PC-9 (cell line): ENCODE data around the gene AGXT. TPM values are rescaled to one million over a fixed set of nuclear protein-coding genes. Genes with fewer than 3 reads are reported as not detected.

Experiments
- BruUV-seq: library from RNA; stranded (reverse); fragments of 400-500 nt; replicated peaks from 2 replicates; lab custom pipeline; 2021; lab: Mats Ljungman, UMichigan
- CTCF ChIA-PET: fragments of 300-600 bp; sonication (Branson Sonifier 250); formaldehyde crosslinking; loops from one replicate; lab custom pipeline; 2022; ENCODE audit warnings: antibody characterized with exemption; lab: Charles Lee
- POLR2A ChIA-PET: fragments of 300-600 bp; sonication (Branson Sonifier 250); formaldehyde crosslinking; loops from one replicate; lab custom pipeline; 2022; ENCODE audit warnings: antibody characterized with exemption; ENCODE audit not compliant: unreplicated experiment; lab: Charles Lee
- DNase-seq, 2 experiments: peaks; one replicate each; pipeline versions ENCODE4 v3.0.0 to v3.0.0-alpha.2; 2015 to 2022; ENCODE audit warnings: mixed read lengths in 1 of 2
- H2AFZ ChIP-seq: fragments of 200-600 bp; sonication (generic); 2 replicates; pipeline ENCODE4 v1.8.1; 2017; ENCODE audit warnings: antibody characterized with exemption
- H3F3A ChIP-seq: fragments of 200-600 bp; sonication (generic); 2 replicates; pipeline ENCODE4 v1.8.1; 2017; ENCODE audit warnings: antibody characterized with exemption, mild to moderate bottlenecking, low read depth; ENCODE audit not compliant: insufficient read depth
- H3K27ac ChIP-seq: fragments of 200-600 bp; sonication (generic); 2 replicates; pipeline ENCODE4 v1.6.1; 2016; ENCODE audit warnings: mixed run types
- H3K27me3 ChIP-seq: fragments of 200-600 bp; sonication (generic); 2 replicates; pipeline ENCODE4 v1.6.1; 2016; ENCODE audit warnings: low read depth, mixed run types; ENCODE audit not compliant: insufficient read depth
- H3K36me3 ChIP-seq: fragments of 200-600 bp; sonication (generic); 2 replicates; pipeline ENCODE4 v1.6.1; 2016; ENCODE audit warnings: low read depth, mixed run types
- H3K4me1 ChIP-seq: fragments of 200-600 bp; sonication (generic); replicated peaks from 2 replicates; pipeline ENCODE4 v1.6.1; 2016; ENCODE audit warnings: mixed run types; ENCODE audit not compliant: insufficient read depth
- H3K4me2 ChIP-seq: fragments of 200-600 bp; sonication (generic); 2 replicates; pipeline ENCODE4 v1.6.1; 2017; ENCODE audit warnings: mixed run types
- H3K4me3 ChIP-seq: fragments of 200-600 bp; sonication (generic); 2 replicates; pipeline ENCODE4 v1.6.1; 2016; ENCODE audit warnings: mixed run types
- H3K79me2 ChIP-seq: fragments of 200-600 bp; sonication (generic); 2 replicates; pipeline ENCODE4 v1.6.1; 2017; ENCODE audit warnings: low read depth, mixed run types
- H3K9me2 ChIP-seq: fragments of 200-600 bp; sonication (generic); 2 replicates; pipeline ENCODE4 v1.8.1; 2017; ENCODE audit warnings: mild to moderate bottlenecking; ENCODE audit not compliant: insufficient read depth
- H3K9me3 ChIP-seq: fragments of 200-600 bp; sonication (generic); 2 replicates; pipeline ENCODE4 v1.8.1; 2016; ENCODE audit warnings: low read depth; ENCODE audit not compliant: insufficient read depth
- H4K20me1 ChIP-seq: fragments of 200-600 bp; sonication (generic); 2 replicates; pipeline ENCODE4 v1.8.1; 2017; ENCODE audit not compliant: insufficient read depth
- CTCF ChIP-seq: fragments of 200-600 bp; sonication (generic); conservative IDR thresholded peaks from 2 replicates; pipeline ENCODE4 v1.6.1; 2017; ENCODE audit warnings: mixed run types, antibody characterized with exemption, mild to moderate bottlenecking, moderate library complexity
- EZH2 ChIP-seq: fragments of 200-600 bp; sonication (generic); IDR thresholded peaks from 2 replicates; pipeline ENCODE4 v1.8.0; 2017; ENCODE audit warnings: antibody characterized with exemption, low read depth
- intact Hi-C: fragments of 100-400 bp; cut with micrococcal nuclease; formaldehyde crosslinking; loops from one replicate; pipeline ENCODE4 v1.10.0; 2022; ENCODE audit not compliant: unreplicated experiment
- total RNA-seq: library from RNA; stranded (reverse); gene quantifications from 2 replicates; pipeline ENCODE4 v1.2.3, GENCODE V29; 2021

Gene AGXT
- total RNA-seq, 1 experiment from 2014 or later: not detected

DNA sequence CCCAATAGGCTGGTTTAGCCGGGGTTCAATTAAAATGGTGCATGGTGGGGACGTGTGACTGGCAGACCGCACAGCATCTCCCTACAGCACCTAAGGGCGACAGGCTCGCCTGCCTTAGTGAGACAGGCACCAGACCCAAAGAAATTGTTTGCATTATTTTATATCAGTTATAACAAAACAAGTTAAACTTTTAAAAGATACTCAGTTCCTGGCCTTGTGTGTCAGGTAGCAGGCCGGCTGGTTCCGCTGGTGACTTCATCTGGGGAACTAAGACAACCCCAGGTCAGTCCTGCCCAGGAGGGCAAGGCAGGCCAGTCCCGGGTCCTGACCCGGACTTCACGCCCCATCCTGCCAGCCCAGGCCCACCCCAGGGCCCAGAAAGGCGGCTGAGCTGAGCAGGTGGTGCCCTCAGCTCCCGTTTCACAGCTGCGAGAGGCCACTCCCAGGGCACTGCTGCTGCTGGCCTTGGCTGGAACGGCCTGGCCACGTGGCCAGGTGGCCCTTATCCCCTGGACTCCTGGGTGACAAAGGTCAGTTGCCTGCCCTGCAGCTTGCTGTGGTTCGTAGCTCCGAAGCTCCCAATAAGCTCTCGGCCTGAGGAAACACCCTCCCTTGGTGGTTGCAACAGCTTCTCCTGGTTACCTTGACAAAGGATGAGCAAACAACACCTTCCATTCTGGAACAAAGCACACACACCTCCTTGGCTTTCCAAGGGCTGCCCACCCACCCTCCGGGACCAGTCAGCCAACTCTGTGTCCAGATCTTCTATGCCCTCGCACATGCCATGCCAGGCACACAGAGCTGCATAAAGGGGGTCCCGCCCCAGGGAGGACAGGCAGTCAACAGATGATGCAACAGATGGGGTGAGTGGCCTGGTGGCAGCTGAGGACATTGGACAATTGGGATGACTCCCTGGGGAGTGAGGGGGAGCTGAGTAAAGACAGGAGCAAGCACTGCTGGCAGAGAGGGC is 11.3 kb upstream of the AGXT start:
- Histone ChIP-seq H3K9me2 (no peaks in the 10 kb centered on the region), H3K9me3 (no peaks in the 10 kb centered on the region), H3K4me1 (0 out of 2 replicates have a peak, but pooled peaks cover 7% of the 10 kb centered on the region), H4K20me1 (no peaks in the 10 kb centered on the region), H3F3A (peaks cover 4% of the 10 kb centered on the region; the same call in 1 of the 2 replicates), H3K79me2 (no peaks in the 10 kb centered on the region), H3K27ac (no peak overlapping the region), H3K27me3 (no peaks in the 10 kb centered on the region), H2AFZ (no peak overlapping the region), H3K4me2 (no peak overlapping the region), H3K36me3 (no peaks in the 10 kb centered on the region), H3K4me3 (no peak overlapping the region)
- intact Hi-C loops: loop anchor here (2.0 to 10.0 kb wide), 4 partner anchors 35 to 497 kb away; partner anchors contain the start of genes FARP2 and MTERF4
- ChIA-PET CTCF (interaction anchor here (0.6 to 0.7 kb wide), 2 partner anchors 17 to 134 kb away, joined by 5 read pairs; no protein-coding TSS in a partner anchor), POLR2A (interaction anchor here (0.6 kb wide), 1 partner anchor 38 kb away, joined by 4 read pairs; the partner anchor contains the start of gene MAB21L4)
- no peak for TF ChIP-seq EZH2
- TF ChIP-seq CTCF: 0 out of 2 replicates have a peak, but pooled peaks have one; percentile 7
- no TSS peak for BruUV-seq
- DNase-seq: no peak

GRCh38 chr2:240858321-240858720 is 10.3 kb upstream of the AGXT start:
- no peaks in the 10 kb centered on the region for H3K79me2 ChIP-seq
- H3K4me2 ChIP-seq: no peak overlapping the region
- POLR2A ChIA-PET: no interaction called here
- CTCF ChIA-PET: interaction anchor here (0.7 kb wide), 1 partner anchor 133 kb away, joined by 5 read pairs; no protein-coding TSS in a partner anchor
- H3K4me3 ChIP-seq: no peak overlapping the region
- no peaks in the 10 kb centered on the region for H3K36me3 ChIP-seq
- no TSS peak for BruUV-seq
- H3K9me3 ChIP-seq: no peaks in the 10 kb centered on the region
- 0 out of 2 replicates have a peak, but pooled peaks cover 7% of the 10 kb centered on the region for H3K4me1 ChIP-seq
- peaks cover 4% of the 10 kb centered on the region; the same call in 1 of the 2 replicates for H3F3A ChIP-seq
- H3K27me3 ChIP-seq: no peaks in the 10 kb centered on the region
- DNase-seq: no peak
- H4K20me1 ChIP-seq: no peaks in the 10 kb centered on the region
- H3K9me2 ChIP-seq: no peaks in the 10 kb centered on the region
- TF ChIP-seq CTCF (no peak), EZH2 (no peak)
- intact Hi-C loops: loop anchor here (5.0 to 10.0 kb wide), 3 partner anchors 34 to 496 kb away; partner anchors contain the start of genes FARP2 and MTERF4
- no peak overlapping the region for H3K27ac ChIP-seq
- H2AFZ ChIP-seq: no peak overlapping the region

DNA sequence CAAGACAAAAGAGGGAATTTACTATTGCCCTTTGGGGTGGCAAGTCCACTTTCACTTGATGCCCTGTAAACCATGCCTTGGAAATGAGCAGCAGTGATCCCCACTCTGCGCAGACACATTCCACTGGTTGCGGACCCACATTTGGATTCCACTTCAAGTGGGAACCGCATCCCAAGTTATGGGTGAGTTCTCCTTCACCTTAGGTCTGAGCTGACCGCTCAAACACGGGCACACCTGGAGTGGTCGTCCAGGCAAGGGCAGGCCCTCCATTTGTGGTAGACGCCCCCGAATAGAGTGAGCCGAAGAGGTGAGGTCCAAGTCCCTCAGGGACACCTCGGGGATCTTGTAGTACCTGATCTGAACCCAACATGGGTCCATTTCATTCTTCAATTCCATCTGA is 9.8 kb upstream of the AGXT start:
- Histone ChIP-seq H3K4me3 (no peak overlapping the region), H3K79me2 (no peaks in the 10 kb centered on the region), H3K27me3 (no peaks in the 10 kb centered on the region), H3K9me3 (no peaks in the 10 kb centered on the region), H3F3A (peaks cover 4% of the 10 kb centered on the region; the same call in 1 of the 2 replicates), H4K20me1 (no peaks in the 10 kb centered on the region), H3K4me1 (0 out of 2 replicates have a peak, but pooled peaks cover 7% of the 10 kb centered on the region), H3K9me2 (no peaks in the 10 kb centered on the region), H3K4me2 (no peak overlapping the region), H3K27ac (no peak overlapping the region), H2AFZ (no peak overlapping the region), H3K36me3 (no peaks in the 10 kb centered on the region)
- intact Hi-C loops: loop anchor here (5.0 to 10.0 kb wide), 3 partner anchors 33 to 496 kb away; partner anchors contain the start of genes FARP2 and MTERF4
- TF ChIP-seq CTCF (no peak), EZH2 (no peak)
- no peak for DNase-seq
- ChIA-PET POLR2A (no interaction called here), CTCF (no interaction called here)
- BruUV-seq: no TSS peak
